ENCODE measurements around the gene NEK1.

NEK1 gene

DNA sequence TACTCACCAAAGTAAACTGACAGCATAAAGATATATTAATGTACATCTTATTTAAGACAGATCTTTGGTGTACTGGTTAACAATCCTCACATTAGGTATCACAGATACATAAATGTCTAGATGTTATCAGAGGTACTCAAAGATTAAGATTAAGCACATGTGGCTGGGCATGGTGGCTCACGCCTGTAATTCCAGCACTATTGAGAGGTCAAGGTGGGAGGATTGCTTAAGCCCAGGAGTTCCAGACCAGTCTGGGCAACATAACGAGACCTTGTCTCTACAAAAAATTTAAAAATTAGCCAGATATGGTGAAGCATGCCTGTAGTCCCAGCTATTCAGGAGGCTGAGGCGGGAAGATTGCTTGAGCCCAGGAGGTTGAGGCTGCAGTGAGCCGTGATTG lies 195.9 kb downstream of the NEK1 start:
- Histone ChIP-seq H3K9me3 (ENCODE audit: insufficient read depth, low read length) (no peaks in the 10 kb centered on the region), H3K4me1 (ENCODE audit: low read length) (peaks cover 6% of the 10 kb centered on the region), H3K79me2 (ENCODE audit: low read length) (no peaks in the 10 kb centered on the region), H3K27ac (ENCODE audit: low read length) (no peak overlapping the region), H3K9ac (ENCODE audit: low read length) (no peak overlapping the region), H3K36me3 (replicated peaks; ENCODE audit: low read depth, low read length) (no peaks in the 10 kb centered on the region), H3K27me3 (ENCODE audit: low read depth, low read length) (no peaks in the 10 kb centered on the region), H2AFZ (ENCODE audit: low read depth, low read length) (no peak overlapping the region), H3K4me2 (ENCODE audit: low read length) (no peak overlapping the region), H4K20me1 (ENCODE audit: insufficient read depth, low read length) (no peaks in the 10 kb centered on the region), H3K4me3 (ENCODE audit: low read length) (no peak overlapping the region)
- TF ChIP-seq, protein P1, sequence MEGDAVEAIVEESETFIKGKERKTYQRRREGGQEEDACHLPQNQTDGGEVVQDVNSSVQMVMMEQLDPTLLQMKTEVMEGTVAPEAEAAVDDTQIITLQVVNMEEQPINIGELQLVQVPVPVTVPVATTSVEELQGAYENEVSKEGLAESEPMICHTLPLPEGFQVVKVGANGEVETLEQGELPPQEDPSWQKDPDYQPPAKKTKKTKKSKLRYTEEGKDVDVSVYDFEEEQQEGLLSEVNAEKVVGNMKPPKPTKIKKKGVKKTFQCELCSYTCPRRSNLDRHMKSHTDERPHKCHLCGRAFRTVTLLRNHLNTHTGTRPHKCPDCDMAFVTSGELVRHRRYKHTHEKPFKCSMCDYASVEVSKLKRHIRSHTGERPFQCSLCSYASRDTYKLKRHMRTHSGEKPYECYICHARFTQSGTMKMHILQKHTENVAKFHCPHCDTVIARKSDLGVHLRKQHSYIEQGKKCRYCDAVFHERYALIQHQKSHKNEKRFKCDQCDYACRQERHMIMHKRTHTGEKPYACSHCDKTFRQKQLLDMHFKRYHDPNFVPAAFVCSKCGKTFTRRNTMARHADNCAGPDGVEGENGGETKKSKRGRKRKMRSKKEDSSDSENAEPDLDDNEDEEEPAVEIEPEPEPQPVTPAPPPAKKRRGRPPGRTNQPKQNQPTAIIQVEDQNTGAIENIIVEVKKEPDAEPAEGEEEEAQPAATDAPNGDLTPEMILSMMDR (IDR thresholded peaks at IDR 0.05; ENCODE audit: low read depth, low read length) = no peak
- TF ChIP-seq EZH2phosphoT487 (IDR thresholded peaks at IDR 0.05; ENCODE audit: low read depth) = no peak

DNA sequence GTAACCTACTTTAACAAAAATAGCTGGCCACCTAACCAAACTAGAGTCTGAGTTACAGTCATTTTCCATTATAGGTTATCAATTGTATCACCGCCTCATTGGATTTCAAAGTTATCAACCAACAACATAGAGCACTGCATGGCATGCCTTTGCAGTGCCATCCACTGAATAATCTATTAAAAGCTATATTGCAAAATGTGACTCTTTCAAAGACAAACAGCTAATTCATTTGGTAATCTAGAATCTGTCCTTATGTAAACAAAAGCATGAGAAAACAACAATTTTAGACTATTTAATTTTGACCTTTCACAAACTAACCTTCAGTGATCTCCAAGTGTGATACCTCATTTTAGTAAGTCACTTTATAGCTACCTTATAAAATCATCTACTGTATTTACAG lies 197.5 kb downstream of the NEK1 start:
- no peak overlapping the region for H3K9ac ChIP-seq (ENCODE audit: low read length)
- no peak overlapping the region for H3K4me3 ChIP-seq (ENCODE audit: low read length)
- no peaks in the 10 kb centered on the region for H3K27me3 ChIP-seq (ENCODE audit: low read depth, low read length)

DNA sequence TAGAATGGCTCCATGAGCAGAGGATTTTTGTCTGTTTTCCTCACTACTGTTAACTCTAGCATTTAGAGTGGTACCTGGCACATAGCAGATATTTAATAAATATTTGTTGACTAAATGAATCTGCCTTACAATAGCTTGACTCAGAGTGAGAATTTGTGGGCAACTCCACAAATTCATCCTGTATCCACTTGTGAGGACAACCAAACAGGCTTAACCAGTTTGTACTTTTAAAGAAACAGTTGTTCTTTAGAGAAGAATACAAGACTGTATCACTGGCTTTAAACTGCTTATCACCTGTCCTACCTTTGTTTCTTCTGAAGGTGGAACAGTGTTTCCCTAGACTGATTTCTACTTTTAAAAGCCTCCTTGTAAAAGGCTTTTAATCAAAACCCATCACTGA lies 200.3 kb downstream of the NEK1 start:
- Histone ChIP-seq H3K4me3 (ENCODE audit: low read length) (no peak overlapping the region), H4K20me1 (ENCODE audit: insufficient read depth, low read length) (no peaks in the 10 kb centered on the region), H3K79me2 (ENCODE audit: low read length) (no peaks in the 10 kb centered on the region), H3K9ac (ENCODE audit: low read length) (no peak overlapping the region), H3K4me1 (ENCODE audit: low read length) (peaks cover 18% of the 10 kb centered on the region), H3K27me3 (ENCODE audit: low read depth, low read length) (no peaks in the 10 kb centered on the region), H3K9me3 (ENCODE audit: insufficient read depth, low read length) (no peaks in the 10 kb centered on the region), H3K36me3 (replicated peaks; ENCODE audit: low read depth, low read length) (no peaks in the 10 kb centered on the region), H3K4me2 (ENCODE audit: low read length) (no peak overlapping the region), H2AFZ (ENCODE audit: low read depth, low read length) (no peak overlapping the region), H3K27ac (ENCODE audit: low read length) (no peak overlapping the region)
- TF ChIP-seq, protein P1 (IDR thresholded peaks at IDR 0.05; ENCODE audit: low read depth, low read length) = no peak
- TF ChIP-seq EZH2phosphoT487 (IDR thresholded peaks at IDR 0.05; ENCODE audit: low read depth) = no peak

More for the DNA sequence above, 197.5 kb downstream of the NEK1 start:
- no peak overlapping the region for H2AFZ ChIP-seq (ENCODE audit: low read depth, low read length)
- H3K4me2 ChIP-seq (ENCODE audit: low read length) = no peak overlapping the region
- TF ChIP-seq EZH2phosphoT487 (IDR thresholded peaks at IDR 0.05; ENCODE audit: low read depth) = no peak
- TF ChIP-seq, protein P1 (IDR thresholded peaks at IDR 0.05; ENCODE audit: low read depth, low read length) = no peak
- no peaks in the 10 kb centered on the region for H4K20me1 ChIP-seq (ENCODE audit: insufficient read depth, low read length)
- no peak overlapping the region for H3K27ac ChIP-seq (ENCODE audit: low read length)
- peaks cover 18% of the 10 kb centered on the region for H3K4me1 ChIP-seq (ENCODE audit: low read length)
- no peaks in the 10 kb centered on the region for H3K9me3 ChIP-seq (ENCODE audit: insufficient read depth, low read length)
- no peaks in the 10 kb centered on the region for H3K79me2 ChIP-seq (ENCODE audit: low read length)
- H3K36me3 ChIP-seq (replicated peaks; ENCODE audit: low read depth, low read length) = no peaks in the 10 kb centered on the region

DNA sequence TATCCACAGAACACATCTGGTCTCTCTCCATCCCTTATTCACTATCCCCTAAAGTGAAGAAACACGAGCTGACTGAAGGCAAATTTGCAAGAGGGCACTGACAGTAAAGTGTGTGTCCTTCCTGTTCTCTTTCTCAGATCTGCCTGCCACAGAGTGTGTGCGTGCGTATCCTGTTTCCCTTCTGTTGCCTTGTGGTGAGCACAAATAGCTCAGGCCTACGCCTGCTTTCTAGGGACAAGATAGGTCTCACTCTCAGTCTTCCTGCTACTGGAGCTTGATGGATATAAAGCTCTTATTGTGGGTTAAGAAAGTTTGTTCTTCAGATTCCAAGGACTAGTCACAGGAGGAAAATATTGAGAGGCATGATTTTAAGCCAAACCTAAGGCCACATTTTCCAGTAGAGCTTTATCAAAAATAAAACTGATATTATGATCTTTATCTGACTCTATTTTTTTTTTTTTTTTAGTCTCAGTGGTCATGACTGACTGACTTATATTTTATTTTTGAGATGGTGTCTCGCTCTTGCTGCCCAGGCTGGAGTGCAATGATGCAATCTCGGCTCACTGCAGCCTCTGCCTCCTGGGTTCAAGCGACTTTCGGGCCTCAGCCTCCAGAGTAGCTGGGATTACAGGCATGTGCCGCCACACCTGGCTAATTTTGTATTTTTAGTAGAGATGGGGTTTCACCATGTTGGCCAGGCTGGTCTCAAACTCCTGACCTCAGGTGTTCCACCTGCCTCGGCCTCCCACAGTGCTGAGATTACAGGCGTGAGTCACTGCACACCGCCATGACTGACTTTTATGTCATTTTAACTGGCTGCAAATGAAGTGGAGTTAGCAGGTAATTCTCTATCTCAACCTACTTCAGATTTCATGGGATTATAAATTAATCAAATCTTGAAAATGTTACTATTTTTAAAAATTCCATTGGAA lies 201.3 kb downstream of the NEK1 start:
- no peak overlapping the region for H2AFZ ChIP-seq (ENCODE audit: low read depth, low read length)
- no peaks in the 10 kb centered on the region for H3K79me2 ChIP-seq (ENCODE audit: low read length)
- H3K9ac ChIP-seq (ENCODE audit: low read length) = no peak overlapping the region
- no peak overlapping the region for H3K27ac ChIP-seq (ENCODE audit: low read length)
- H3K27me3 ChIP-seq (ENCODE audit: low read depth, low read length) = no peaks in the 10 kb centered on the region
- H3K4me1 ChIP-seq (ENCODE audit: low read length) = peaks cover 15% of the 10 kb centered on the region
- no peaks in the 10 kb centered on the region for H3K9me3 ChIP-seq (ENCODE audit: insufficient read depth, low read length)
- TF ChIP-seq EZH2phosphoT487 (IDR thresholded peaks at IDR 0.05; ENCODE audit: low read depth) = no peak
- TF ChIP-seq, protein P1 (IDR thresholded peaks at IDR 0.05; ENCODE audit: low read depth, low read length) = no peak
- no peaks in the 10 kb centered on the region for H3K36me3 ChIP-seq (replicated peaks; ENCODE audit: low read depth, low read length)
- H3K4me3 ChIP-seq (ENCODE audit: low read length) = peak overlapping the region; percentile 23; the same call in 1 of the 2 replicates
- no peaks in the 10 kb centered on the region for H4K20me1 ChIP-seq (ENCODE audit: insufficient read depth, low read length)
- peak overlapping the region; percentile 52 for H3K4me2 ChIP-seq (ENCODE audit: low read length)
